Liver (tissue), 9 donors: ENCODE measurements around the gene CMTM8. TPM values are rescaled to one million over a fixed set of nuclear protein-coding genes. Genes with fewer than 3 reads are reported as not detected.

ENCODE experiments used
- DNase-seq: peaks from one replicate; pipeline ENCODE4 v3.0.0-alpha.2; 2017; ENCODE audit warnings: low spot score
- H3K27ac ChIP-seq, 2 donors: one replicate each; pipeline ENCODE4 v1.7.0; 2013; ENCODE audit warnings: inconsistent platforms in 2 of 2, low read length in 2 of 2, control low read depth in 1 of 2, low read depth in 1 of 2, mild to moderate bottlenecking in 1 of 2
- H3K27me3 ChIP-seq, 4 donors: one replicate each; pipeline versions ENCODE4 v1.6.1 to v1.7.0; 2013; ENCODE audit warnings: low read length in 3 of 4, inconsistent platforms in 1 of 4, mild to moderate bottlenecking in 1 of 4, moderate library complexity in 1 of 4; ENCODE audit not compliant: control insufficient read depth in 4 of 4, insufficient read depth in 4 of 4
- H3K36me3 ChIP-seq, 4 donors: one replicate each; pipeline versions ENCODE4 v1.6.1 to v1.7.0; 2013; ENCODE audit warnings: low read length in 3 of 4, mild to moderate bottlenecking in 3 of 4, low read depth in 1 of 4, moderate library complexity in 1 of 4; ENCODE audit not compliant: control insufficient read depth in 4 of 4, insufficient read depth in 3 of 4
- H3K4me1 ChIP-seq, 4 donors: one replicate each; pipeline versions ENCODE4 v1.6.1 to v1.7.0; 2013; ENCODE audit warnings: low read length in 3 of 4, mild to moderate bottlenecking in 3 of 4, moderate library complexity in 1 of 4; ENCODE audit not compliant: control insufficient read depth in 4 of 4, insufficient read depth in 4 of 4
- H3K4me3 ChIP-seq, 3 donors: one replicate each; pipeline versions ENCODE4 v1.6.1 to v1.7.0; 2013; ENCODE audit warnings: low read length in 3 of 3, control low read depth in 1 of 3, low read depth in 1 of 3, mild to moderate bottlenecking in 1 of 3
- H3K9ac ChIP-seq, 2 donors: one replicate each; pipeline ENCODE4 v1.7.0; 2013; ENCODE audit warnings: low read length in 2 of 2, mild to moderate bottlenecking in 2 of 2, moderate library complexity in 2 of 2, control low read depth in 1 of 2, low read depth in 1 of 2
- H3K9me3 ChIP-seq, 4 donors: one replicate each; pipeline versions ENCODE4 v1.6.1 to v1.7.0; 2013; ENCODE audit warnings: low read length in 3 of 4; ENCODE audit not compliant: control insufficient read depth in 4 of 4
- EGR1 ChIP-seq, 2 donors: IDR thresholded peaks; 2 replicates each; pipeline ENCODE4 v1.6.1; 2016 to 2018; ENCODE audit warnings: antibody characterized with exemption in 2 of 2, low read depth in 2 of 2
- FOXA2 ChIP-seq: IDR thresholded peaks from 2 replicates; pipeline ENCODE4 v1.6.1; 2016; ENCODE audit warnings: antibody characterized with exemption
- GABPA ChIP-seq, 2 donors: IDR thresholded peaks in 1 of 2; conservative IDR thresholded peaks in 1 of 2; 2 replicates each; pipeline ENCODE4 v1.6.1; 2016; ENCODE audit warnings: antibody characterized with exemption in 2 of 2, mild to moderate bottlenecking in 1 of 2, moderate library complexity in 1 of 2
- HNF4A ChIP-seq, 2 donors: conservative IDR thresholded peaks; 2 replicates each; pipeline ENCODE4 v1.6.1; 2016; ENCODE audit warnings: antibody characterized with exemption in 2 of 2, mild to moderate bottlenecking in 2 of 2
- HNF4G ChIP-seq: IDR thresholded peaks from 2 replicates; pipeline ENCODE4 v1.6.1; 2016; ENCODE audit warnings: antibody characterized with exemption
- JUND ChIP-seq, 2 donors: IDR thresholded peaks; 2 replicates each; pipeline ENCODE4 v1.6.1; 2016; ENCODE audit warnings: antibody characterized with exemption in 2 of 2
- NR2F2 ChIP-seq: IDR thresholded peaks from 2 replicates; pipeline ENCODE4 v1.6.1; 2016; ENCODE audit warnings: antibody characterized with exemption
- RAD21 ChIP-seq, 2 donors: IDR thresholded peaks; 2 replicates each; pipeline ENCODE4 v1.6.1; 2016; ENCODE audit warnings: antibody characterized with exemption in 2 of 2, mild to moderate bottlenecking in 2 of 2
- RXRA ChIP-seq, 2 donors: IDR thresholded peaks; 2 replicates each; pipeline ENCODE4 v1.6.1; 2017 to 2018; ENCODE audit warnings: antibody characterized with exemption in 2 of 2, mild to moderate bottlenecking in 1 of 2
- SP1 ChIP-seq: IDR thresholded peaks from 2 replicates; pipeline ENCODE4 v1.6.1; 2018; ENCODE audit warnings: antibody characterized with exemption, mild to moderate bottlenecking
- TAF1 ChIP-seq: conservative IDR thresholded peaks from 2 replicates; pipeline ENCODE4 v1.6.1; 2016; ENCODE audit warnings: antibody characterized with exemption, mild to moderate bottlenecking
- YY1 ChIP-seq: IDR thresholded peaks from 2 replicates; pipeline ENCODE4 v1.6.1; 2016; ENCODE audit warnings: antibody characterized with exemption, mild to moderate bottlenecking
- WGBS: extraction: QIAGEN DNeasy Blood & Tissue Kit; methylation state at CpG from one replicate; pipeline ENCODE4 v1.1.7; 2013; 5-methylcytosine and 5-hydroxymethylcytosine counted together
- polyA plus RNA-seq, 2 donors: library from polyadenylated mRNA; stranded (reverse) in 1 of 2; unstranded in 1 of 2; fragments of 200-250 nt in 1 of 2; fragments of >200 nt in 1 of 2; fragmentation: Nextera tagmentation in 1 of 2; extraction: Ambion mirVana in 1 of 2; gene quantifications; one replicate each; pipeline versions ENCODE4 v1.2.1 to v1.2.3, GENCODE V29; 2013 to 2015
- total RNA-seq, 2 donors: library from RNA; depleted of rRNA; stranded (reverse); fragments of >200 nt; gene quantifications; one replicate each; pipeline ENCODE4 v1.2.3, GENCODE V29; 2014
- TF ChIP-seq, protein P1 (sequence below): IDR thresholded peaks from 2 replicates; pipeline ENCODE4 v1.6.1; 2016; ENCODE audit warnings: antibody characterized with exemption
- TF ChIP-seq, protein P2 (sequence below): IDR thresholded peaks from 2 replicates; pipeline ENCODE4 v1.6.1; 2016; ENCODE audit warnings: antibody characterized with exemption
- TF ChIP-seq, protein P3 (sequence below): IDR thresholded peaks from 2 replicates; pipeline ENCODE4 v1.6.1; 2016; ENCODE audit warnings: antibody characterized with exemption
- TF ChIP-seq, protein P4 (sequence below): fragments of 150-350 bp; IDR thresholded peaks from 2 replicates; pipeline ENCODE4 v1.5.1; 2017; ENCODE audit warnings: improper control_type of control experiment, low read depth, low read length; ENCODE audit not compliant: missing input control
- TF ChIP-seq, protein P5 (sequence below): IDR thresholded peaks from 2 replicates; pipeline ENCODE4 v1.6.1; 2016; ENCODE audit warnings: antibody characterized with exemption, mild to moderate bottlenecking
- donor health status: healthy.
- donor health status: healthy.
- donor health status: healthy.
- donor health status: healthy.
- donor health status: healthy.

CMTM8 gene
- total and polyA plus RNA-seq, 4 donors = 4.3 to 44.6 (median 12.5) TPM

DNA sequence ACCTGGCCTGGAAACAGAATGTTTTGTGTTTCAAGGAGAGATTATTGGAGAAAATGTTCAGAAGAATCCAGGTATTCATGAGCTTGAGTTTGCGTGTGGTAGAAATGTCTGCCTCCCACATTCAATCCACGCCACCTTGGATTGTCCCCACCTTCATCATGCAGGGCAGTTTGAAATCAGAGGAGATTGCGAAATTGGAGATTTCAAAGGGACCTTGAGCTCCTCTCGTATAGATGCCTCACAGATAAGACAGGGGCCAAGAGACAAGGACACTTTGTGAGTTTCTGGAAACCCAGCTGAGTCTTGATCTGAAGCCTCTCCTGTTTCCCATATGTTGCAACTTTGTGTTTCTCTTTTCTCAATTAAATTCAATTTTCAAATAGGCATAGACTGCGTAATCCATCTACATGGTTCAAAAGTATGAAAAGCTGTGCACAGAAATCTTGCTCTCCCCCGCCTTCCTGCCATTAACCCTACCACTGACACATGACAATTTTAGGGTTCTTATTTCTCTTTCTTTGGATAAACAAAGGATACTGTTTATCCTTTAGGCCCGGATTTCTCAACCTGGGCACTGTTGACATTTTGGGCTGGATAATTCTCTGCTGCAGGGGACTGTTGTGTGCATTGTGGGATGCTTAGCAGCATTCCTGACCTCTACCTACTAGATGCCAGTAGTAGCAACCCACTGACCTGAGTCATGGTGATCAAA lies 53.8 kb downstream of the CMTM8 start:
- Histone ChIP-seq H3K27ac (no peak overlapping the region), H3K4me3 (no peak overlapping the region), H3K9me3 (no peaks in the 10 kb centered on the region), H3K36me3 (no peaks in the 10 kb centered on the region), H3K9ac (no peak overlapping the region), H3K27me3 (no peaks in the 10 kb centered on the region), H3K4me1 (peaks cover 1 to 15% (median 8%) of the 10 kb centered on the region in 4 donors)
- WGBS = 77% methylated on average over 7 of the region's 7 CpGs
- TF ChIP-seq, protein P1, sequence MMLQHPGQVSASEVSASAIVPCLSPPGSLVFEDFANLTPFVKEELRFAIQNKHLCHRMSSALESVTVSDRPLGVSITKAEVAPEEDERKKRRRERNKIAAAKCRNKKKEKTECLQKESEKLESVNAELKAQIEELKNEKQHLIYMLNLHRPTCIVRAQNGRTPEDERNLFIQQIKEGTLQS = no peak
- no peak for TF ChIP-seq GABPA (IDR thresholded peaks at IDR 0.05 in 1 of 2, conservative IDR thresholded peaks at IDR 0.05 in 1 of 2)
- no peak for TF ChIP-seq TAF1
- TF ChIP-seq, protein P2, sequence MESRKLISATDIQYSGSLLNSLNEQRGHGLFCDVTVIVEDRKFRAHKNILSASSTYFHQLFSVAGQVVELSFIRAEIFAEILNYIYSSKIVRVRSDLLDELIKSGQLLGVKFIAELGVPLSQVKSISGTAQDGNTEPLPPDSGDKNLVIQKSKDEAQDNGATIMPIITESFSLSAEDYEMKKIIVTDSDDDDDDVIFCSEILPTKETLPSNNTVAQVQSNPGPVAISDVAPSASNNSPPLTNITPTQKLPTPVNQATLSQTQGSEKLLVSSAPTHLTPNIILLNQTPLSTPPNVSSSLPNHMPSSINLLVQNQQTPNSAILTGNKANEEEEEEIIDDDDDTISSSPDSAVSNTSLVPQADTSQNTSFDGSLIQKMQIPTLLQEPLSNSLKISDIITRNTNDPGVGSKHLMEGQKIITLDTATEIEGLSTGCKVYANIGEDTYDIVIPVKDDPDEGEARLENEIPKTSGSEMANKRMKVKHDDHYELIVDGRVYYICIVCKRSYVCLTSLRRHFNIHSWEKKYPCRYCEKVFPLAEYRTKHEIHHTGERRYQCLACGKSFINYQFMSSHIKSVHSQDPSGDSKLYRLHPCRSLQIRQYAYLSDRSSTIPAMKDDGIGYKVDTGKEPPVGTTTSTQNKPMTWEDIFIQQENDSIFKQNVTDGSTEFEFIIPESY = no peak
- TF ChIP-seq HNF4G = no peak
- no peak for TF ChIP-seq SP1
- TF ChIP-seq HNF4A (conservative IDR thresholded peaks at IDR 0.05) = peak; percentile 15 to 28
- TF ChIP-seq, protein P3, sequence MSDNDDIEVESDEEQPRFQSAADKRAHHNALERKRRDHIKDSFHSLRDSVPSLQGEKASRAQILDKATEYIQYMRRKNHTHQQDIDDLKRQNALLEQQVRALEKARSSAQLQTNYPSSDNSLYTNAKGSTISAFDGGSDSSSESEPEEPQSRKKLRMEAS = no peak
- TF ChIP-seq RXRA (IDR thresholded peaks at IDR 0.05) = no peak
- peak; percentile 12 for TF ChIP-seq FOXA2
- TF ChIP-seq YY1 = no peak
- no peak for TF ChIP-seq RAD21 (IDR thresholded peaks at IDR 0.05)
- no peak for TF ChIP-seq EGR1 (IDR thresholded peaks at IDR 0.05; ENCODE audit: low read depth in 2 of 2)
- TF ChIP-seq, protein P4, sequence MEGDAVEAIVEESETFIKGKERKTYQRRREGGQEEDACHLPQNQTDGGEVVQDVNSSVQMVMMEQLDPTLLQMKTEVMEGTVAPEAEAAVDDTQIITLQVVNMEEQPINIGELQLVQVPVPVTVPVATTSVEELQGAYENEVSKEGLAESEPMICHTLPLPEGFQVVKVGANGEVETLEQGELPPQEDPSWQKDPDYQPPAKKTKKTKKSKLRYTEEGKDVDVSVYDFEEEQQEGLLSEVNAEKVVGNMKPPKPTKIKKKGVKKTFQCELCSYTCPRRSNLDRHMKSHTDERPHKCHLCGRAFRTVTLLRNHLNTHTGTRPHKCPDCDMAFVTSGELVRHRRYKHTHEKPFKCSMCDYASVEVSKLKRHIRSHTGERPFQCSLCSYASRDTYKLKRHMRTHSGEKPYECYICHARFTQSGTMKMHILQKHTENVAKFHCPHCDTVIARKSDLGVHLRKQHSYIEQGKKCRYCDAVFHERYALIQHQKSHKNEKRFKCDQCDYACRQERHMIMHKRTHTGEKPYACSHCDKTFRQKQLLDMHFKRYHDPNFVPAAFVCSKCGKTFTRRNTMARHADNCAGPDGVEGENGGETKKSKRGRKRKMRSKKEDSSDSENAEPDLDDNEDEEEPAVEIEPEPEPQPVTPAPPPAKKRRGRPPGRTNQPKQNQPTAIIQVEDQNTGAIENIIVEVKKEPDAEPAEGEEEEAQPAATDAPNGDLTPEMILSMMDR = no peak
- TF ChIP-seq NR2F2 = no peak
- TF ChIP-seq JUND (IDR thresholded peaks at IDR 0.05) = no peak
- no peak for DNase-seq

DNA sequence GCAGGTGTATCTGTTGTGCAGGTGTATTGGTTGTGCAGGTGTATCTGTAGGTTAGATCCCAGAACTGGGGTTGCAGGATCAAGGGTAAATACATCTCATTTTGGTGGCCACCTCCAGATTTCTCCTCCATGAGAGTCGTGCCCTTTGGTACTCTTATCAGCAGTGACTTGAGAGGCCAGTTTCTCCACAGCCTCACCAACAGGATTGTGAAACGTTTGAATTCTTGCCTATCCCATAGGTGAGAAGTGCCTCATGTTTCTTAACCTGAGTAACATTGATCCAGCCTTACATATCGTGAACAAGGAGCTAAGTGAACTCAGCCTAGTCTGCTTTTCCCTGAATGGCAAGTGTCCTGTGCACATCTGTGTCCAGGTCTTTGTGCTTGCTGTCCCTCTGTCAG lies 55.4 kb downstream of the CMTM8 start:
- no peak for DNase-seq
- WGBS = 32% methylated on average over 3 of the region's 3 CpGs
- Histone ChIP-seq H3K4me1 (peaks cover 1 to 15% (median 8%) of the 10 kb centered on the region in 4 donors), H3K36me3 (no peaks in the 10 kb centered on the region), H3K4me3 (no peak overlapping the region), H3K27me3 (no peaks in the 10 kb centered on the region), H3K9ac (no peak overlapping the region), H3K27ac (no peak overlapping the region), H3K9me3 (no peaks in the 10 kb centered on the region)
- TF ChIP-seq HNF4A (conservative IDR thresholded peaks at IDR 0.05) (peak in 1 of 2 donors; percentile 11), HNF4G (no peak), NR2F2 (no peak), FOXA2 (no peak)
- TF ChIP-seq, protein P2 = no peak
- TF ChIP-seq, protein P5, sequence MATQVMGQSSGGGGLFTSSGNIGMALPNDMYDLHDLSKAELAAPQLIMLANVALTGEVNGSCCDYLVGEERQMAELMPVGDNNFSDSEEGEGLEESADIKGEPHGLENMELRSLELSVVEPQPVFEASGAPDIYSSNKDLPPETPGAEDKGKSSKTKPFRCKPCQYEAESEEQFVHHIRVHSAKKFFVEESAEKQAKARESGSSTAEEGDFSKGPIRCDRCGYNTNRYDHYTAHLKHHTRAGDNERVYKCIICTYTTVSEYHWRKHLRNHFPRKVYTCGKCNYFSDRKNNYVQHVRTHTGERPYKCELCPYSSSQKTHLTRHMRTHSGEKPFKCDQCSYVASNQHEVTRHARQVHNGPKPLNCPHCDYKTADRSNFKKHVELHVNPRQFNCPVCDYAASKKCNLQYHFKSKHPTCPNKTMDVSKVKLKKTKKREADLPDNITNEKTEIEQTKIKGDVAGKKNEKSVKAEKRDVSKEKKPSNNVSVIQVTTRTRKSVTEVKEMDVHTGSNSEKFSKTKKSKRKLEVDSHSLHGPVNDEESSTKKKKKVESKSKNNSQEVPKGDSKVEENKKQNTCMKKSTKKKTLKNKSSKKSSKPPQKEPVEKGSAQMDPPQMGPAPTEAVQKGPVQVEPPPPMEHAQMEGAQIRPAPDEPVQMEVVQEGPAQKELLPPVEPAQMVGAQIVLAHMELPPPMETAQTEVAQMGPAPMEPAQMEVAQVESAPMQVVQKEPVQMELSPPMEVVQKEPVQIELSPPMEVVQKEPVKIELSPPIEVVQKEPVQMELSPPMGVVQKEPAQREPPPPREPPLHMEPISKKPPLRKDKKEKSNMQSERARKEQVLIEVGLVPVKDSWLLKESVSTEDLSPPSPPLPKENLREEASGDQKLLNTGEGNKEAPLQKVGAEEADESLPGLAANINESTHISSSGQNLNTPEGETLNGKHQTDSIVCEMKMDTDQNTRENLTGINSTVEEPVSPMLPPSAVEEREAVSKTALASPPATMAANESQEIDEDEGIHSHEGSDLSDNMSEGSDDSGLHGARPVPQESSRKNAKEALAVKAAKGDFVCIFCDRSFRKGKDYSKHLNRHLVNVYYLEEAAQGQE = no peak
